ENCODE measurements around the gene TRAPPC6A. TPM values are rescaled to one million over a fixed set of nuclear protein-coding genes. Genes with fewer than 3 reads are reported as not detected.
"Not testable (repeated sequence)": the region's sequence is repeated elsewhere in the genome, so short reads cannot be mapped to it uniquely, and the experiment has no call there.

The TRAPPC6A gene
- total and polyA plus RNA-seq, 11 donors: 7.7 to 22.8 (median 18.6) TPM

GRCh38 chr19:45122832-45123231, 55.2 kb downstream of the TRAPPC6A start:
- TF ChIP-seq, protein P1, sequence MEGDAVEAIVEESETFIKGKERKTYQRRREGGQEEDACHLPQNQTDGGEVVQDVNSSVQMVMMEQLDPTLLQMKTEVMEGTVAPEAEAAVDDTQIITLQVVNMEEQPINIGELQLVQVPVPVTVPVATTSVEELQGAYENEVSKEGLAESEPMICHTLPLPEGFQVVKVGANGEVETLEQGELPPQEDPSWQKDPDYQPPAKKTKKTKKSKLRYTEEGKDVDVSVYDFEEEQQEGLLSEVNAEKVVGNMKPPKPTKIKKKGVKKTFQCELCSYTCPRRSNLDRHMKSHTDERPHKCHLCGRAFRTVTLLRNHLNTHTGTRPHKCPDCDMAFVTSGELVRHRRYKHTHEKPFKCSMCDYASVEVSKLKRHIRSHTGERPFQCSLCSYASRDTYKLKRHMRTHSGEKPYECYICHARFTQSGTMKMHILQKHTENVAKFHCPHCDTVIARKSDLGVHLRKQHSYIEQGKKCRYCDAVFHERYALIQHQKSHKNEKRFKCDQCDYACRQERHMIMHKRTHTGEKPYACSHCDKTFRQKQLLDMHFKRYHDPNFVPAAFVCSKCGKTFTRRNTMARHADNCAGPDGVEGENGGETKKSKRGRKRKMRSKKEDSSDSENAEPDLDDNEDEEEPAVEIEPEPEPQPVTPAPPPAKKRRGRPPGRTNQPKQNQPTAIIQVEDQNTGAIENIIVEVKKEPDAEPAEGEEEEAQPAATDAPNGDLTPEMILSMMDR (IDR thresholded peaks at IDR 0.05): no peak
- no peak for TF ChIP-seq POLR2A (IDR thresholded peaks at IDR 0.05)
- Histone ChIP-seq H3K27ac (no peak overlapping the region), H3K36me3 (no peaks in the 10 kb centered on the region), H3K4me3 (no peak overlapping the region), H3K27me3 (no peaks in the 10 kb centered on the region), H3K9me3 (no peaks in the 10 kb centered on the region), H3K4me1 (peaks cover 0 to 18% (median 9%) of the 10 kb centered on the region in 12 donors)
- 82 to 92% (median 87%) methylated on average over 5 to 6 of the region's 6 CpGs for WGBS, 4 donors
- intact Hi-C loops (cut with DNase I): no loop called here
- DNase-seq (no peak), ATAC-seq (no peak)

GRCh38 chr19:45121827-45122345, 56.2 kb downstream of the TRAPPC6A start:
- no peak for DNase-seq
- WGBS, 4 donors: 82 to 91% (median 90%) methylated on average over 9 to 11 of the region's 11 CpGs

DNA sequence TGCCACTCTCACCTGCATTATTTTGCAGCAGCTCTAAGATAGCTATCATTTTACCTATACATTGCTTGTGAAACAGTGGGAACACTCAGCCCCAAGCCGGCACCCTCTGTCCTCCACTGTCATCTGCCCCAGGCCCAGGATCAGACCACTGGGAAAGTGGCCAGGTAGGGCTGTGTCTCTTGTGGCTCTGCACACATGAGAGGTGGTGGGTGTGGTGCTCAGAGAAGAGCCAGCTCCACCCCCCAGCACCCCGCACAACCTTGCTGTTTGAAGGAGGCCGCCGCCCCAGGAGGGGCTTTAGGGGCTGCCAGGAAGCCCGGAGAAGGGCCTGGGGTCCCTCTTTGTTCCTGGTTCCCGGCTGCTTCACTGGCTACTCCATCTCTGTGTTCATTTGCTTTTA, 58.5 kb downstream of the TRAPPC6A start:
- intact Hi-C loops (cut with DNase I): no loop called here
- H3K9me3 ChIP-seq: no peaks in the 10 kb centered on the region
- DNase-seq: no peak
- no peak overlapping the region for H3K4me3 ChIP-seq
- no peaks in the 10 kb centered on the region for H3K27me3 ChIP-seq
- ATAC-seq: no peak
- TF ChIP-seq, protein P1 (IDR thresholded peaks at IDR 0.05): no peak
- TF ChIP-seq POLR2A (IDR thresholded peaks at IDR 0.05): no peak
- peaks cover 0 to 27% (median 14%) of the 10 kb centered on the region in 12 donors for H3K4me1 ChIP-seq
- whole genome bisulfite sequencing, 4 donors: 90 to 94% (median 91%) methylated on average over 5 to 6 of the region's 6 CpGs
- no peaks in the 10 kb centered on the region for H3K36me3 ChIP-seq
- H3K27ac ChIP-seq: no peak overlapping the region

More at GRCh38 chr19:45121827-45122345, 56.2 kb downstream of the TRAPPC6A start:
- Histone ChIP-seq H3K4me1 (peaks cover 0 to 26% (median 14%) of the 10 kb centered on the region in 12 donors), H3K27me3 (no peaks in the 10 kb centered on the region), H3K27ac (no peak overlapping the region), H3K4me3 (no peak overlapping the region), H3K36me3 (no peaks in the 10 kb centered on the region), H3K9me3 (no peaks in the 10 kb centered on the region)
- intact Hi-C loops (cut with DNase I): no loop called here
- TF ChIP-seq, protein P1 (IDR thresholded peaks at IDR 0.05): no peak
- no peak for TF ChIP-seq POLR2A (IDR thresholded peaks at IDR 0.05)
- no peak for ATAC-seq

- H3K4me1 ChIP-seq: peaks cover 0 to 27% (median 14%) of the 10 kb centered on the region in 12 donors
- WGBS, 4 donors: 52 to 59% (median 54%) methylated on average over 18 of the region's 18 CpGs
- H3K9me3 ChIP-seq; H3K27me3 ChIP-seq; intact Hi-C loops (cut with DNase I); ATAC-seq; H3K36me3 ChIP-seq; H3K27ac ChIP-seq; DNase-seq; H3K4me3 ChIP-seq: not testable (repeated sequence)
These were observed 59.3 kb downstream of the TRAPPC6A start for GRCh38 chr19:45118591-45119355.
